Neural cell (in vitro differentiated cells): ENCODE results near the gene NPIPB6. TPM values are rescaled to one million over a fixed set of nuclear protein-coding genes. Genes with fewer than 3 reads are reported as not detected.

ENCODE experiments used
- H2AFZ ChIP-seq: fragments of 200-600, 300-800 bp; sonication (generic), shearing (Covaris generic); 2 replicates; pipeline ENCODE4 v1.6.0; 2014; ENCODE audit warnings: low read depth, mild to moderate bottlenecking, antibody characterized with exemption, low read length, moderate library complexity
- H3F3A ChIP-seq: fragments of 200-600 bp; shearing (Covaris generic); 2 replicates; pipeline ENCODE4 v1.6.1; 2016; ENCODE audit warnings: mild to moderate bottlenecking, moderate library complexity, mixed read lengths, antibody characterized with exemption, low read length; ENCODE audit not compliant: insufficient read depth, poor library complexity, severe bottlenecking
- H3K27ac ChIP-seq: fragments of 200-600, 300-800 bp; sonication (generic), shearing (Covaris generic); 2 replicates; pipeline ENCODE4 v1.5.1; 2014; ENCODE audit warnings: mild to moderate bottlenecking, low read length, moderate library complexity
- H3K27me3 ChIP-seq: fragments of 300-800, 200-600 bp; sonication (generic), shearing (Covaris generic); 2 replicates; pipeline ENCODE4 v1.6.0; 2014; ENCODE audit warnings: mild to moderate bottlenecking, low read depth, low read length, moderate library complexity; ENCODE audit not compliant: insufficient read depth
- H3K36me3 ChIP-seq: fragments of 300-800, 200-600 bp; sonication (generic), shearing (Covaris generic); 2 replicates; pipeline ENCODE4 v1.5.1; 2014; ENCODE audit warnings: mild to moderate bottlenecking, antibody characterized with exemption, low read length, moderate library complexity; ENCODE audit not compliant: insufficient read depth
- H3K4me2 ChIP-seq: fragments of 300-800, 200-600 bp; sonication (generic), shearing (Covaris generic); 2 replicates; pipeline ENCODE4 v1.6.0; 2014; ENCODE audit warnings: mild to moderate bottlenecking, low read length
- H3K4me3 ChIP-seq: fragments of 300-800, 200-600 bp; sonication (generic), shearing (Covaris generic); 2 replicates; pipeline ENCODE4 v1.5.1; 2014; ENCODE audit warnings: mild to moderate bottlenecking, low read length, moderate library complexity
- H3K79me2 ChIP-seq: fragments of 200-600 bp; shearing (Covaris generic); replicated peaks from 2 replicates; pipeline ENCODE4 v1.6.0; 2014; ENCODE audit warnings: mild to moderate bottlenecking, low read length, moderate library complexity; ENCODE audit not compliant: insufficient read depth
- H3K9ac ChIP-seq: fragments of 300-800, 200-600 bp; sonication (generic), shearing (Covaris generic); 2 replicates; pipeline ENCODE4 v1.6.1; 2016; ENCODE audit warnings: mild to moderate bottlenecking, low read length, mixed read lengths
- H3K9me2 ChIP-seq: fragments of 200-600 bp; shearing (Covaris generic); 2 replicates; pipeline ENCODE4 v1.6.1; 2016; ENCODE audit warnings: mild to moderate bottlenecking, low read length, mixed read lengths; ENCODE audit not compliant: insufficient read depth
- H3K9me3 ChIP-seq: fragments of 200-600, 300-800 bp; sonication (generic), shearing (Covaris generic); 2 replicates; pipeline ENCODE4 v1.6.1; 2016; ENCODE audit warnings: mild to moderate bottlenecking, mixed run types, low read length, moderate library complexity, mixed read lengths
- H4K20me1 ChIP-seq: fragments of 200-600 bp; shearing (Covaris generic); 2 replicates; pipeline ENCODE4 v1.6.1; 2016; ENCODE audit warnings: mild to moderate bottlenecking, mixed run types; ENCODE audit not compliant: insufficient read depth
- CTCF ChIP-seq: fragments of 450-650 bp; IDR thresholded peaks from 2 replicates; pipeline ENCODE4 v1.5.1; 2014; ENCODE audit warnings: antibody characterized with exemption, mild to moderate bottlenecking, moderate library complexity; ENCODE audit not compliant: poor library complexity, severe bottlenecking
- EP300 ChIP-seq: fragments of 450-650 bp; conservative IDR thresholded peaks from 2 replicates; pipeline ENCODE4 v1.6.1; 2014; ENCODE audit warnings: antibody characterized with exemption, mild to moderate bottlenecking, moderate library complexity; ENCODE audit not compliant: poor library complexity, severe bottlenecking
- EZH2 ChIP-seq: fragments of 200-600, 300-800 bp; shearing (Covaris generic), sonication (generic); IDR thresholded peaks from 2 replicates; pipeline ENCODE4 v1.6.1; 2014; ENCODE audit warnings: antibody characterized with exemption, low read length, borderline replicate concordance, mild to moderate bottlenecking; ENCODE audit not compliant: insufficient read depth, poor library complexity, severe bottlenecking
- MXI1 ChIP-seq: fragments of 450-650 bp; conservative IDR thresholded peaks from 2 replicates; pipeline ENCODE4 v1.6.1; 2014; ENCODE audit warnings: antibody characterized with exemption, mild to moderate bottlenecking; ENCODE audit not compliant: poor library complexity, severe bottlenecking
- POLR2AphosphoS5 ChIP-seq: IDR thresholded peaks from 2 replicates; pipeline ENCODE4 v1.6.1; 2012
- RAD21 ChIP-seq: fragments of 450-650 bp; conservative IDR thresholded peaks from 2 replicates; pipeline ENCODE4 v1.6.1; 2014; ENCODE audit warnings: antibody characterized with exemption, mild to moderate bottlenecking, moderate library complexity
- REST ChIP-seq: IDR thresholded peaks from 2 replicates; pipeline ENCODE4 v1.6.1; 2012; ENCODE audit warnings: borderline replicate concordance
- SMC3 ChIP-seq: fragments of 450-650 bp; conservative IDR thresholded peaks from 2 replicates; pipeline ENCODE4 v1.6.1; 2014; ENCODE audit warnings: antibody characterized with exemption, mild to moderate bottlenecking, moderate library complexity; ENCODE audit not compliant: poor library complexity
- TAF1 ChIP-seq: IDR thresholded peaks from 2 replicates; pipeline ENCODE4 v1.6.1; 2012; ENCODE audit warnings: low read depth
- polyA plus RNA-seq: library from polyadenylated mRNA; depleted of rRNA; stranded (reverse); fragments of >200 nt; gene quantifications from 2 replicates; pipeline ENCODE4 v1.2.3, GENCODE V29; 2014

Gene NPIPB6
- polyA plus RNA-seq, 1 donor from 2014 or later, result 0.88 TPM

DNA sequence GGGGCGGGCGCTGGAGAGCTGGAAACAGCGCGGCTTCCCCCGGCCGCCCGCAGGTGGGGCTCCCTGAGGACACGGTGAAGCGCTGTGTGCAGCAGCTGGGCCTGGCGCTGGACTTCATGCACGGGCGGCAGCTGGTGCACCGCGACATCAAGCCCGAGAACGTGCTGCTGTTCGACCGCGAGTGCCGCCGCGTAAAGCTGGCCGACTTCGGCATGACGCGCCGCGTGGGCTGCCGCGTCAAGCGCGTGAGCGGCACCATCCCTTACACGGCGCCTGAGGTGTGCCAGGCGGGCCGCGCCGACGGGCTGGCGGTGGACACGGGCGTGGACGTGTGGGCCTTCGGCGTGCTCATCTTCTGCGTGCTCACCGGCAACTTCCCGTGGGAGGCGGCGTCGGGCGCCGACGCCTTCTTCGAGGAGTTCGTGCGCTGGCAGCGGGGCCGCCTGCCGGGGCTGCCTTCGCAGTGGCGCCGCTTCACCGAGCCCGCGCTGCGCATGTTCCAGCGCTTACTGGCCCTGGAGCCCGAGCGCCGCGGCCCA is 43.2 kb downstream of the NPIPB6 start:
- no peak for TF ChIP-seq EP300
- TF ChIP-seq REST, result no peak
- no peak for TF ChIP-seq POLR2AphosphoS5
- TF ChIP-seq TAF1, result no peak
- TF ChIP-seq SMC3, result no peak
- no peak for TF ChIP-seq RAD21
- no peak for TF ChIP-seq MXI1
- no peak for TF ChIP-seq CTCF
- no peak for TF ChIP-seq EZH2
- H2AFZ ChIP-seq, result no peak overlapping the region
- H3K4me3 ChIP-seq, result no peak overlapping the region
- no peak overlapping the region for H3K9ac ChIP-seq
- no peaks in the 10 kb centered on the region for H3K27me3 ChIP-seq
- no peak overlapping the region for H3K4me2 ChIP-seq
- peaks cover 25% of the 10 kb centered on the region for H4K20me1 ChIP-seq
- H3K27ac ChIP-seq, result no peak overlapping the region
- H3K36me3 ChIP-seq, result no peaks in the 10 kb centered on the region
- no peaks in the 10 kb centered on the region for H3F3A ChIP-seq
- peaks cover 10% of the 10 kb centered on the region for H3K79me2 ChIP-seq
- H3K9me2 ChIP-seq, result no peaks in the 10 kb centered on the region
- no peaks in the 10 kb centered on the region for H3K9me3 ChIP-seq

DNA sequence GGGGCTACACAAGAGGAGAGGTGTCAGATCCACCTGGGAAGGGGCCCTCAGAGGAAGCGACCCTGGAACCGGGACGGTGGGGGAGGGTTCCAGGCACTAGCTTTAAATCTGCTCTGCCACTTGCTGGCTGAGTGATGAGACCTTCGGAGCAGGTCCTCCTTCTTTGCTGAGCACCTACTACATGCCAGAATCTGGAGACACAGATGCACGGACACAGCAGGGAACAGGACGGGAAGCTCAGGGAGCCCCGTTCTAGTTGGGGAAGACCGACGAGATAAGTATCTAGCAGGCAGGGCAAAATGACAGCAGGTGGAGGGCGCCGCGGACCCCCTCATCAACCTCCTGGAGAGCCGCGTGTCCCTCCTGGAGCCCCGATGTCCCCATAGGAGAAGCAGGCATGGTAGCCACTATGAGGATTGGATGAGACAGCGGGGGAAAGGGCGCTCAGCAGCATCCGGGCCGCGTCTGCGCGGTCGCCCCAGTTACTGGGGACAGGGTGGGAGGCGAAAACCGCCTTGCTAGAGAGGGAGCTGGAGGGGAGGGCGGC is 43.8 kb downstream of the NPIPB6 start:
- H3K9me3 ChIP-seq, result no peaks in the 10 kb centered on the region
- no peak overlapping the region for H3K4me2 ChIP-seq
- H2AFZ ChIP-seq, result no peak overlapping the region
- H3K4me3 ChIP-seq, result no peak overlapping the region
- H3K36me3 ChIP-seq, result no peaks in the 10 kb centered on the region
- H3K79me2 ChIP-seq, result peaks cover 10% of the 10 kb centered on the region
- H4K20me1 ChIP-seq, result peaks cover 25% of the 10 kb centered on the region
- H3K9me2 ChIP-seq, result no peaks in the 10 kb centered on the region
- no peaks in the 10 kb centered on the region for H3K27me3 ChIP-seq
- no peak overlapping the region for H3K9ac ChIP-seq
- no peaks in the 10 kb centered on the region for H3F3A ChIP-seq
- TF ChIP-seq EP300, result no peak
- no peak for TF ChIP-seq CTCF
- no peak for TF ChIP-seq POLR2AphosphoS5
- no peak for TF ChIP-seq RAD21
- no peak for TF ChIP-seq REST
- TF ChIP-seq SMC3, result no peak
- no peak for TF ChIP-seq EZH2
- no peak for TF ChIP-seq TAF1
- TF ChIP-seq MXI1, result no peak
- no peak overlapping the region for H3K27ac ChIP-seq
